Fibroblast of skin of abdomen (primary cell): ENCODE measurements around the gene HOXD8.
A peak's percentile ranks its signal among the peaks of the same experiment; 100 is the strongest.

Experiments
- DNase-seq: peaks from one replicate; pipeline ENCODE4 v3.0.0-alpha.2; 2013

The HOXD8 gene

DNA sequence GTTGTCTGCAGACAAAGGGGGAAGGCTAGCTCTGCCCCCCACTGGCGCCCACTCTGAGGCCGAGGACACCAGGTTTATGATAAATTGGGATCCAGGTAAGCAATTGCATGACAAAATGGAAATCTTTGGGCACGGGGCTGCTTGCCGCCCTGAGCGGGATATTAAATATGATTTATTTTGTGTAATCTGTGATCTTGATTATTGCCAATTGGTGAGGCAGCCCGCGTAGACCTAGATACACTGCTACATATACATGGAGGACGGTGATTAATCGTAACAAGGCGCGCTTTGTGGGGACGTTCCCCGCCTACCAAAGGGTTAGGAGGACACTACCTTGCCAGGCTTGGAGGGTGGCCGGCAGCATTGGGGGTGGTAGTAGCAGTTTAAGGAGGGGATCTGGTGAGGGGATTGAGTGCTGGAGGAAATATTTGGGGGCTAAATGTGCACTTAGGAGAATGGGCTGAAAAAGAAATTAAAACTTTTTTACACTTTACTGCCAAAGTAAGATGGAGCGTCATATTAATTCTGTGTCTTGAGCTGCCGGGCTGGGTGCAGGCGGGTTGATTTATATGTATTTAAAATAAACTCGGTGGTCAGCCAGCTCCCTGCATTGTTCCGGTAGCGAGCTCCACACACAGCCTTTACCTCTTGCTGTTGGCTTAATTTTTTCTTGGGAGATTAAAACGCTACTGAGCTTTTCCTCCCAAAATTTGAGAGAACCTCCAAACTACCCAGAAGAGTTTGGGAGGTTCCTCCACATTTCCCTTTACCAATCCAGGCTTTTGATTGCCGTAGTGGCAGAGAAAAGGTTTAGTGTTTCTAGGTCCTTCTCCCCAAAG is 31.7 kb downstream of the HOXD8 start:
- no peak for DNase-seq

DNA sequence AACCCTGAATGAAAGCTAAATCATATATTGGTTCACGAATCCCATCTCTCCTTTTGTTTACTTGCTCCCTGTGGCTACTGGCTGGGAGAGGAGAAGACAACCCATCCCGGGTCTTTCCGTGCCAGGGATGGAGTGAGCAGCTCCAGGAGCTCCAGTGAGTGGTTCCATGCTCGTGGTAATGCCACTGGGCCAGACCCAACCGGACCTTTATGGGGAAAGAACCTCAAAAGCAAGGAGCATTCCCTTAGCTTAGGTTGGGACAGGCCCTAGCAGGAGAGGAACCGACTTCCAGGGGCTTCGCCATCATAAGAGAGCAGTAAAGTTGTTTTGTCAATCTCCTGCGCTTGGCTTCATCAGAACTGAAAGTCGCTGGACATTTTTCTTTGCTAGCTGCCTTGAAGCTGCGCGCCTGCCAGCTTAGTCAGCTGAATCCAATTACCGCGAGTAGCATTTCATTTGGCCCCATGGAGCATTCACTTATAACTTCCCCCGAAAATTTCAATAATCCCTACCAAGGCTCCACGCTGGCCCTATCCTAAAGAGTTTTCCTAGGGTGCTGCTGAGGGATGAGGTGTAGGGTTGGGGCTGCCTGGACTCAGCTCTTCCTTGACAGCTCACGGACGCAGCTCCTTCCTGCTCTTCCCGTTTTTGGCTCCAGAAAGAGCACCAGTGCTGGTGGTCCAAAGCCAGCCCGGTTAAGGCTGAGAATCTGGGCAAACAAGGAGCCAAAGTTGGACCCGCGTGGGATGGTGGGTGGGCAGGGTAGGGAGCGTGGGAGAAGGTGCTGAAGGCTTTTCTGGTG is 32.5 kb downstream of the HOXD8 start:
- DNase-seq = peak; percentile 88

DNA sequence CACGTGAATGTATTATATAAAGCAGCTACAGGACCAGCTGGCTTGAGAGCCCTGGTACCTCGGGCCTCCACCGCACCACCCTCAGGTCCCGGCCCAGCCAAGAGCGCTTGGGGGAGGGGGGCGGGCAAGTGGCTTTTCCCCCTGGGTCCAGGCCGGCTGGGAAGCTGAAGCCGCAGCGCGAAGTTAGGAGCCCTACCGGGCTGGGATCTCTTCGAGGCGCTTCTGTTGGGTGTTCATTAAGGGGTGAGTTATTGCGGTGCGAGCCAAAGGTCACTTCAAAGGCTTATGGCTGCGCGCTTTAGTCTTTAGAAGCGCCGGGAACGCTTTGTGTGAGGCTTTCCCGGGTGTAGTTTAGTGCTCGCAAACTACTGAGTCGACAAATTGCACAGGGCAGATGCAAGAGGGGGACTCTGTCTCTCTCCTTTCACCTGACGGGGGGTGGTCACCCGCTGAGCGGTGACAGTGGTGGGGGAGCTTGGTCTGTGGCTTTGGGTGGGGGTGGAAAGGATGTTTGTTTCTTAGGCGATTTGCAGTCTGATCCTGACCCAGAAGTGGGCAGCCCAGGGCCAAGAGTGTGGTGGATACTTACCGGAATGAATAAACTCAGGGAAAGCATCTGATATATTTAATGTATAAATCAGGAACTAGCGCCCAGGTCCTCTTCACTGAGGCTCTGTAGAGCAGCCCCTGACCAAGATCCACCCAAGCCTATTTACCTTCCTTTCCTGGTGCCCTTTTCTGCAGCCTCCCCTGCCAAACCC is 33.6 kb downstream of the HOXD8 start:
- no peak for DNase-seq

DNA sequence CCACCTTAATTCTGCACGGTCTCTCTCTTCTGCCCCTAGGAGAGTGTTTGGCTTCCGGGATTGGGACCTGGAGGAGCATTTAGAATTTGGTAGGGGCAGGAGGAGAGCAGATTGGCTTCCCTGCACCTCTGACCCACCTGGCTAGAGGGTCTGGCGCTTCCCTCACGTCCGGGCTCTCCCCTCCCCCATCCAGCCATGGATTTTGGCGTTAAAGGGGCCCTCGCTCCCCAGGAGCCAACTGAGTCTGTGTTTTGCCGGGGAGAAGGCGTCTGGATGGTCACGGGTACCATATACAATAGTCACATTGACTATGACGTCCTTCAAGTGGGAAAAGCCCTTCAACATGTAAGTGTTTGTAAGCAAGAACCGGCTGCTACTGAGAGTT is 34.2 kb downstream of the HOXD8 start:
- no peak for DNase-seq

DNA sequence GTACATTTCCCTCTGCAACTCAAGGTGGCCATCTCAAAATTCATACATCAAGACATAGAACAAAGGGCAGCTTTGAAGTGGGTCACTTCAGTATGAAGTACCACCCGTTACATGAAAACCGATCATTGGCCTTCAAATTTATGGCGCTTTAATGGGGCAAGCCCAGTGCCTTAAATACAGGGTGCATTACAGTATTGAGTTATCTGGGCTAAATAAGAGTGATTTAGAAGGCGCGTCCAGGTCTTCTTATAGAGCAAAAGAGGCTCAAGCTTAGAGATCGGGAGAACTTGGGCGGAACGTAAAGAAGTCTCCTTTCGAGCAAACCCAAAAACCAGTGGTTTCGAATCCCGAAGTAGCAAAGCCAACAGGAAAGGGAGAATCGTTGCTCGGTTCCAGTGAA is 34.7 kb downstream of the HOXD8 start:
- DNase-seq = no peak

DNA sequence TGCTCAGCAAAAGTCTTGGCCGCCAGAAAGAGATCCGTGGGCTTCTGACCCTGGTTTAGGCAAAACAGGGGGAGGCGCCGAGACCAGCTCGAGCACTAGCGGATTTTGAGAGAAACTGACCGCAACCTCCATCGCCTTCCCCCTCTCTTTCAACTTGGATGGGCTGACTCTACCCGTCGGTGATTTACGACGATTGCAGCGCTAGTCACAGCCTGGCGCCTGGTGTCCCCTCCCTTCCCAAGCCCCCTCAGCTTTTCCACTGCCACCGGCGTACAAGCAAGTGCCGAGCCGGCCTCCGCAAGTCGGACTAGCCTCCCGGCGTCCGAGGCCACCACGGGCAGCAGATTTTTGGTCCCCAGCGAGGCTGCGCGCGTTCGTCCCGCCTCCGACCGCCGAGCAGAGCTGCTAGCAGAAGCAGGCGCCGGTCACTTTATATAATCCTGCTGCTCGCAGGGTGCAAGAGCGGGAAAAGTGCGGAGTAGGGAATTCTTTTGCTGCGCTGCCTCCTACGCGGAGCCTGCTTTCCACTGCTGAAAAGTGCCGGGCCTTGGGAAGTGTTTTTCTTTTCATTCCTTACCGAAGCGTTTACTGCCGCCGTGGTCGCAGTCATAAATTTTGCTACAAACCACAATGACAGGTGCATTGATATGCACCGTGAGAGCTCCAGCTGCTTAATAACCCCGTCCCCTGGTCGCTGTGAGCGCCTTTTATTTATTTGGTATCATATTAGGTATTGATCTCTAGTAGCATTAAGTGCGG is 35.3 kb downstream of the HOXD8 start:
- no peak for DNase-seq

DNA sequence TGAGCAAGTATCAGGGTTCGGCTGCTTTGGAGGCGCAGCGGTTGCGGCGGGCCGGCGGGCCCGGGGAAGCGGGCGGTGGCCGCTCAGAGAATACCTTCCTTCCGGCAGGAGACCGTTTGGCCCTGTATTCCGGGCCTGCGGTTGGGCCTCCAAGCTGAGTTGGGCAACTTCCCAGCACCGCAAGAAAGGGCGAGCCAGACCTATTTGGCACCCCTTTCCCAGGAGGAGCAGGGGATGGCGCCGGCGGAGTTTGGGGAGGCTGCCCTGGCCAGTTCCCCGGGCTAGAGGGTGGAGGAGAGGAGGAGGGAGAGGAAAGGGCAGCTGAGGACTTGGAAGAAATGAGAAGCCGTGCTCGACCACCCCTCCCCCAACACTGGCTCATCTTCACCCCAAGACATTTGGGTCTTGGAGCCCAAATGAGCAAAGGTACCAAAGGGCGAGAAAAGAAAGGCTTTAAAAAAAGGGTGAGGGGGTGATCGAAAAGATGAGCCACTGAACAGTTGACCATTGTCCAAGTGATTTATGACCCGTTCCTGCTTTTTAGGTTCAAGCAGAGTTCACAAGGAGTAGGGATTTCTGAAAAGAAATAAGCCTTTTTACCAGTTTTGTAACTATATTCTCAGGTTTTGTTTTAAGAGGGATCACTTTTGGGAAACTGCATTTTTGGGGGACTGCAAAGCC is 36.0 kb downstream of the HOXD8 start:
- no peak for DNase-seq

DNA sequence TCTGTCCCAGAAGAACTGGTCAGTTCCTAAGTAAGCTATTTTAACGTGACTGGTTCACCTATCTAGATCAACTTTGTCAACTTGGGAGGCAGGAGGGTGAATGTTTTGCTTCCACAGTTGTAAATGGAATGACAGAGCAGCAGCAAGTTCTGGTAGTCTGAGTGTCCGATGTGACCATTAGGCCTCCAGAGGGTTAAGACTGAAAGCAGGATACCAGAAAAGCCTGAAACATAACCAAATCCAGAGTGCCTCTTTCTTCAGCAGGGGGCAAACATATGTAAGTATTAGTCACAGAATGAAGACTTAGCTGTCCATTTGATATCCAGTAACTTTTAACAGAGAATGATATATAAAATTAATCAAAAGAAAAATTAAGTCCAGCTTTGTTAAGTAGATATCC is 36.8 kb downstream of the HOXD8 start:
- DNase-seq = peak; percentile 49

DNA sequence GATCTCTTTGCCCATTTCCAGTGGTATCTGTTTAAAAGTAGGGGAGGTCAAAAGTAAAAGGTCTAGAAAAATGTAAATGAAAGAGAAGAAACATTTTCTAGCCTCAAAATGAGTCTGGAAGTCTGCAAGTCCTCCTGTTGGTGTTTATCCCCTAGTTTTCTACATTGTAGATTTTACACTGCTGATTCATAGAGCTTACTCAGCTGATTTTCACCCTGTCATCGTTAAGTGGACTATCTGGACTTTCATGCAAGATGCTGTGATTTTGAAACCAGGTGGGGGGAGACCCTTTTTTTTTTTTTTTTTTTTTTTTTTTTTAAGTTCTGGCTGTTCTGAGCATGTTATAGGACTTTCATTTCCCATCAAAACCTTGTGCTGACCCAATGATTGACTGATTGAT is 37.9 kb downstream of the HOXD8 start:
- peak; percentile 60 for DNase-seq

DNA sequence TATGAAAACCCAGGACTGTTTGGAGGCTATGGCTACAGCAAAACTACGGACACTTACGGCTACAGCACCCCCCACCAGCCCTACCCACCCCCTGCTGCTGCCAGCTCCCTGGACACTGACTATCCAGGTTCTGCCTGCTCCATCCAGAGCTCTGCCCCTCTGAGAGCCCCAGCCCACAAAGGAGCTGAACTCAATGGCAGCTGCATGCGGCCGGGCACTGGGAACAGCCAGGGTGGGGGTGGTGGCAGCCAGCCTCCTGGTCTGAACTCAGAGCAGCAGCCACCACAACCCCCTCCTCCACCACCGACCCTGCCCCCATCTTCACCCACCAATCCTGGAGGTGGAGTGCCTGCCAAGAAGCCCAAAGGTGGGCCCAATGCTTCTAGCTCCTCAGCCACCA is 39.7 kb downstream of the HOXD8 start:
- no peak for DNase-seq

DNA sequence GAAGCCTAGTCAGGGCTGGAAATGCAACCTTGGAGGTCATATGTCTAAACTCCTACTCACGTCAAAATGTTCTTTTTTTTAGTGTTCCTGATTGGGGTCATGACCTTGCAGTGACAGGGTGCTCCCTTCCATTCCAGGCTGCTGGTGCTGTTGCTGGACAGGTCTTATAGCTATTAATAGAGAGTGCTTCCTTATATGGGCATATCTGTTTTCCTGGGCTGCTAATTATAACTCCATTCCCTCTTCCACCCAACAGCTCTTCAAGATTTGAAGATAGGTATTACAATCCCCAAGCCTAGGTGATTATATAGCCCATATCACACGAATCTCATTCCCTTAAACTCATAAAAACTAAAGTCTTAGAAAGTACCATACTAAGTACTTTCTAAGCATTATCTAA is 40.2 kb downstream of the HOXD8 start:
- no peak for DNase-seq

DNA sequence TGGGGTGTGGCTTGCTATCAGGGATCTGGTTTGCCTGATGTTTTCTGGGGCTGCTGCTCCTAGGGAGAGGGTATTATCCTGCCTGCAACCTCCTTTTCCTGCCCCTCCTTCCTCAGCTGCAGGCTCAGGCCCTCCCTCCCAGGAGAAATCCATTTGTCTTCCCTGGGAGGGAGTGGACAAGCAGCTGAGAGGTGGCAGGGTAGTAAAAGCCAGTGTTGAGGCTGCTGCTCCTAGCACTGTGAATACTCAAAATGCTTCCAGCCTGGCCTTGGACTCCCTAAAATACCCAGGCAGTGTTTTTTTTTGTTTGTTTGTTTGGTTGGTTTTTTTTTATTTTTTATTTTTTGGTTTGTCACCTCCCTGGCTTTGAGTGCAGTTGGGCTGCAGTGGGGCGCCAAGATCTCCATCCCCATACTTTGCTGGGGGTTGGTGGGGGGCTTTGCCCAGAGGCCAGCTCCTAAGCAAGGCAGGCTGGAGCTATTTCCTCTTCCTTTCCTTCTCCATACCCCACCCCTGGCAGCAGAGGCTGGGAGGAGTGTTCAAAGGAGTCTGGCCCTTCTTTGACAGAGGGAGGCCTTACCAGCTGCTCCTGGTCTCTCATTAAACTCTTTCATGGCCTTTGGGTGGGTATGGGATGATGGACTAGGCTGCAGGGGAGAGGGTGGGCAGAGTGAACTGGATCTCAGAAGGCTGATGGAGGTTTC is 41.2 kb downstream of the HOXD8 start:
- DNase-seq = no peak

DNA sequence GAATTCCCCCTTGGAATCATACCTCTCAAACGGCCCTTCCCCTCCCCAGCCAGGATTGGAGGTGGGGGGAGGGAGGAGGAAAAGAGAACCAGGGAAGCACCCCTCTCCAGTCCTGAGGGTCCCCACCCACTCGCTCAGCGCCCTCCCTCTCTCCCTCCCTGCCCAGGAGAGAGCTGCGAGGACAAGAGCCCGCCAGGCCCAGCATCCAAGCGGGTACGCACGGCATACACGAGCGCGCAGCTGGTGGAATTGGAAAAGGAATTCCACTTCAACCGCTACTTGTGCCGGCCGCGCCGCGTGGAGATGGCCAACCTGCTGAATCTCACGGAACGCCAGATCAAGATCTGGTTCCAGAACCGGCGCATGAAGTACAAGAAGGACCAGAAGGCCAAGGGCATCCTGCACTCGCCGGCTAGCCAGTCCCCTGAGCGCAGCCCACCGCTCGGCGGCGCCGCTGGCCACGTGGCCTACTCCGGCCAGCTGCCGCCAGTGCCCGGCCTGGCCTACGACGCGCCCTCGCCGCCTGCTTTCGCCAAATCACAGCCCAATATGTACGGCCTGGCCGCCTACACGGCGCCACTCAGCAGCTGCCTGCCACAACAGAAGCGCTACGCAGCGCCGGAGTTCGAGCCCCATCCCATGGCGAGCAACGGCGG is 42.0 kb downstream of the HOXD8 start:
- DNase-seq = peak; percentile 8

DNA sequence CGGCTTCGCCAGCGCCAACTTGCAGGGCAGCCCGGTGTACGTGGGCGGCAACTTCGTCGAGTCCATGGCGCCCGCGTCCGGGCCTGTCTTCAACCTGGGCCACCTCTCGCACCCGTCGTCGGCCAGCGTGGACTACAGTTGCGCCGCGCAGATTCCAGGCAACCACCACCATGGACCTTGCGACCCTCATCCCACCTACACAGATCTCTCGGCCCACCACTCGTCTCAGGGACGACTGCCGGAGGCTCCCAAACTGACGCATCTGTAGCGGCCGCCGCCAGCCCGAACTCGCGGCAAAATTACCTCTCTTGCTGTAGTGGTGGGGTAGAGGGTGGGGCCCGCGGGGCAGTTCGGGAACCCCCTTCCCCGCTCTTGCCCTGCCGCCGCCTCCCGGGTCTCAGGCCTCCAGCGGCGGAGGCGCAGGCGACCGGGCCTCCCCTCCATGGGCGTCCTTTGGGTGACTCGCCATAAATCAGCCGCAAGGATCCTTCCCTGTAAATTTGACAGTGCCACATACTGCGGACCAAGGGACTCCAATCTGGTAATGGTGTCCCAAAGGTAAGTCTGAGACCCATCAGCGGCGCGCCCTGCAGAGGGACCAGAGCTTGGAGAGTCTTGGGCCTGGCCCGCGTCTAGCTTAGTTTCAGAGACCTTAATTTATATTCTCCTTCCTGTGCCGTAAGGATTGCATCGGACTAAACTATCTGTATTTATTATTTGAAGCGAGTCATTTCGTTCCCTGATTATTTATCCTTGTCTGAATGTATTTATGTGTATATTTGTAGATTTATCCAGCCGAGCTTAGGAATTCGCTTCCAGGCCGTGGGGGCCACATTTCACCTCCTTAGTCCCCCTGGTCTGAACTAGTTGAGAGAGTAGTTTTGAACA is 42.7 kb downstream of the HOXD8 start:
- DNase-seq = no peak

DNA sequence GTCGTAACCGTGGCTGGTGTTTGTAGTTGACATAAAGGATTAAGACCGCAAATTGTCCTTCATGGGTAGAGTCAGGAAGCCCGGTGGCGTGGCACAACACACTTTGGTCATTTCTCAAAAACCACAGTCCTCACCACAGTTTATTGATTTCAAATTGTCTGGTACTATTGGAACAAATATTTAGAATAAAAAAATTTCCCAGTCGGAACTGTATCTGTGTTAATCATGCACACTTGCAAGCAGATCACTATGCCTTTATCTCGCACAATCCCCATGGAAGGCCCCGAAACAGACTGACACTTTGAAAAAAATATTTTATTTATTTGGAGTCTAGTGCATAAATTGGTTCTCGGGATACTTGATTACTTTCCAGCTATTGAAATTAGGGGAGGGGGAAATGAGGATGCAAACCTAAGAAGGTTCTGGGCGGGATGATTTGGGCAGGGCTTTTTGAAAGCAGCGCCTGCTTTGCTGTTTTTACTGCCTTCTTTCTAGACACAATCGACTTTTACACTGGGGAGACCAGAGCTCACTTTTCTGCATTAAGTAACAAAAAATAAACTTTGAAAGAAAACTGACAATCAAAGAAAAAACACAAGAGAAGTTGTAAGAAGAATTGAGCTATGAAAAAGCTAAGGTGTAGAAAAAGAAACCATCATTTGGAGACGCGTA is 43.5 kb downstream of the HOXD8 start:
- DNase-seq = no peak

DNA sequence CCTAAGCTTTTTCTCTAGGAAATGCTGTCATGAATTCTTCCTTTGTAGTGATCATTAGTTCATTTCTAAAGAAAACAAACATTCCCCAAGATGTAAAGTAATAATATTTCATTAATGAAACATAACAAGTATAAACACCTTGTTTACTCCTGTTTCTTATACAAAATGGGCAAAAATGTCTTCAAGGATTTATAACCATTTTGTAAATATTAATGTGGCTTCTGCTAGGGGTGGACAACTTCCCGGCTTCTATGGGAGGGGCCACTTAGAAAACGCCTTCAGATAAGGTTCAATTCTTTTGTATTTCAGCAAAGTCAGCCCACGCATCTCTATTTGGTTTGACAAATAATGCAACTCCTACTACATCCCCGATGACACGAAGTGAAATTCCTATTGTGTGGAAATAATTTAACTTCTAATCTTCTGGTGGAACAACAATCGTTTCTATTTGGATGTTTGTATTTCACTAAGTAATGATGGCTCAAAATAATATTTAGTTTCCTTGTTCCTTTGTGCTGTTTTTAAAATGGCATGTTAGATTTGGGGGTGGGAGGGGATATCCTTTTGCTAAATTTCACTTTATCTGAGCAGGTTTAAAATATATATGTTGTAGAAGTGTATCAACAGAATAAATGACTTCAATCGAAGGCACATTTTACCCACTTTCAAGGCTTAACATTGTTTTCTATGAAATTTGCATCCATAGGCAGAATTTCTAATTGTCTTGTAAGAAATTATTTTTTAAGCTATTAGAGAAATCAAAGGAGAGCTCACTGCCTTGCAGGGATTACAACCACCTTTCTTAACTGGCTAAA is 44.3 kb downstream of the HOXD8 start:
- no peak for DNase-seq

DNA sequence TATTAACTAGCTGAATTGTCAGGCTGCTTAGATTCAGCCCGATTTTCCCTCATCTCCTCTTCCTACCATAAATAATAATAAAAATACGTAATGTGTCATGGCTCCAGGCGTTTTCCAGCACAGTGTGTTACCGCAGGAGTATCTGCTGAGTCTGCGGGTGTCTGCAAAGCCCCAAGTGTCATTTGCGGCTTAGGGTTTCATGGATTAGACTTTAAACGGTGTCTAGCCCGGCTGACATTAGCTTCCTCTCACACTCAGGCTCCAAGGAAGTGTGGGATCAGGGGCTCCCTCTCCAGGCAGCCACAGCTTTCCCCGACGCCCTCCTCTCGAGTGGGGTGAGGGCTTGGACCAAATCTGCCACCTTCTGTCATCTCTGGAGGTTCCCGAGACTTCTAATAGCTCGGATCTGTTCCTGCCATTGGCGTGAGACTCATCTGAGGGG is 44.9 kb downstream of the HOXD8 start:
- DNase-seq = peak; percentile 45
